ENCODE measurements around the gene TEX53.

The TEX53 gene

GRCh38 chr9:114657705-114658104 lies at the start of gene TEX53:
TEX53 (minus strand) TSS chr9:114657805; CDS start chr9:114657774, 31 bp downstream.
- in situ Hi-C loops (cut with MboI; ENCODE audit: low sequenced_read_pairs) = loop anchor here (25.0 kb wide), 1 partner anchor 245 kb away; no protein-coding TSS in a partner anchor

- in situ Hi-C loops (cut with MboI; ENCODE audit: low sequenced_read_pairs) = no loop called here
Observed at GRCh38 chr9:114706711-114707110, 49.1 kb upstream of the TEX53 start.

GRCh38 chr9:114701988-114702387 lies 44.4 kb upstream of the TEX53 start:
- in situ Hi-C loops (cut with MboI; ENCODE audit: low sequenced_read_pairs) = no loop called here

- in situ Hi-C loops (cut with MboI; ENCODE audit: low sequenced_read_pairs) = loop anchor here (25.0 kb wide), 1 partner anchor 814 kb away; no protein-coding TSS in a partner anchor
Observed at GRCh38 chr9:114697951-114698351, 40.3 kb upstream of the TEX53 start.

- in situ Hi-C loops (cut with MboI; ENCODE audit: low sequenced_read_pairs) = loop anchor here (25.0 kb wide), 1 partner anchor 815 kb away; no protein-coding TSS in a partner anchor
Observed at GRCh38 chr9:114696814-114697544, 39.4 kb upstream of the TEX53 start.

GRCh38 chr9:114695948-114696347 lies 38.3 kb upstream of the TEX53 start:
- in situ Hi-C loops (cut with MboI; ENCODE audit: low sequenced_read_pairs) = loop anchor here (25.0 kb wide), 1 partner anchor 816 kb away; no protein-coding TSS in a partner anchor

- in situ Hi-C loops (cut with MboI; ENCODE audit: low sequenced_read_pairs) = loop anchor here (25.0 kb wide), 1 partner anchor 818 kb away; no protein-coding TSS in a partner anchor
Observed at GRCh38 chr9:114694719-114695269, 37.2 kb upstream of the TEX53 start.

- in situ Hi-C loops (cut with MboI; ENCODE audit: low sequenced_read_pairs) = loop anchor here (25.0 kb wide), 1 partner anchor 818 kb away; no protein-coding TSS in a partner anchor
Observed at GRCh38 chr9:114694146-114694545, 36.5 kb upstream of the TEX53 start.

- in situ Hi-C loops (cut with MboI; ENCODE audit: low sequenced_read_pairs) = loop anchor here (25.0 kb wide), 1 partner anchor 819 kb away; no protein-coding TSS in a partner anchor
Observed at GRCh38 chr9:114693248-114693855, 35.7 kb upstream of the TEX53 start.

GRCh38 chr9:114691956-114692295 lies 34.3 kb upstream of the TEX53 start:
- in situ Hi-C loops (cut with MboI; ENCODE audit: low sequenced_read_pairs) = loop anchor here (25.0 kb wide), 1 partner anchor 820 kb away; no protein-coding TSS in a partner anchor

- in situ Hi-C loops (cut with MboI; ENCODE audit: low sequenced_read_pairs) = loop anchor here (25.0 kb wide), 1 partner anchor 821 kb away; no protein-coding TSS in a partner anchor
Observed at GRCh38 chr9:114691046-114691955, 33.7 kb upstream of the TEX53 start.

- in situ Hi-C loops (cut with MboI; ENCODE audit: low sequenced_read_pairs) = loop anchor here (25.0 kb wide), 1 partner anchor 822 kb away; no protein-coding TSS in a partner anchor
Observed at GRCh38 chr9:114690308-114690707, 32.7 kb upstream of the TEX53 start.

- in situ Hi-C loops (cut with MboI; ENCODE audit: low sequenced_read_pairs) = loop anchor here (25.0 kb wide), 1 partner anchor 822 kb away; no protein-coding TSS in a partner anchor
Observed at GRCh38 chr9:114689813-114690212, 32.2 kb upstream of the TEX53 start.

- in situ Hi-C loops (cut with MboI; ENCODE audit: low sequenced_read_pairs) = loop anchor here (25.0 kb wide), 1 partner anchor 823 kb away; no protein-coding TSS in a partner anchor
Observed at GRCh38 chr9:114688909-114689610, 31.5 kb upstream of the TEX53 start.

- in situ Hi-C loops (cut with MboI; ENCODE audit: low sequenced_read_pairs) = loop anchor here (25.0 kb wide), 1 partner anchor 824 kb away; no protein-coding TSS in a partner anchor
Observed at GRCh38 chr9:114688379-114688778, 30.8 kb upstream of the TEX53 start.

- in situ Hi-C loops (cut with MboI; ENCODE audit: low sequenced_read_pairs) = loop anchor here (25.0 kb wide), 1 partner anchor 825 kb away; no protein-coding TSS in a partner anchor
Observed at GRCh38 chr9:114687034-114687433, 29.4 kb upstream of the TEX53 start.

GRCh38 chr9:114685951-114686350 lies 28.3 kb upstream of the TEX53 start:
- in situ Hi-C loops (cut with MboI; ENCODE audit: low sequenced_read_pairs) = loop anchor here (25.0 kb wide), 1 partner anchor 826 kb away; no protein-coding TSS in a partner anchor

GRCh38 chr9:114684036-114684435 lies 26.4 kb upstream of the TEX53 start:
- in situ Hi-C loops (cut with MboI; ENCODE audit: low sequenced_read_pairs) = loop anchor here (25.0 kb wide), 1 partner anchor 828 kb away; no protein-coding TSS in a partner anchor

- in situ Hi-C loops (cut with MboI; ENCODE audit: low sequenced_read_pairs) = loop anchor here (25.0 kb wide), 1 partner anchor 829 kb away; no protein-coding TSS in a partner anchor
Observed at GRCh38 chr9:114682846-114683245, 25.2 kb upstream of the TEX53 start.
